GM19351 (cell line): ENCODE measurements around the gene FGF10.

Experiments
- ATAC-seq: cut with Tn5 transposase; IDR thresholded peaks from one replicate; pipeline ENCODE4 v1.9.1; 2021; ENCODE audit warnings: mild to moderate bottlenecking, moderate library complexity; ENCODE audit not compliant: unreplicated experiment

Gene FGF10

DNA sequence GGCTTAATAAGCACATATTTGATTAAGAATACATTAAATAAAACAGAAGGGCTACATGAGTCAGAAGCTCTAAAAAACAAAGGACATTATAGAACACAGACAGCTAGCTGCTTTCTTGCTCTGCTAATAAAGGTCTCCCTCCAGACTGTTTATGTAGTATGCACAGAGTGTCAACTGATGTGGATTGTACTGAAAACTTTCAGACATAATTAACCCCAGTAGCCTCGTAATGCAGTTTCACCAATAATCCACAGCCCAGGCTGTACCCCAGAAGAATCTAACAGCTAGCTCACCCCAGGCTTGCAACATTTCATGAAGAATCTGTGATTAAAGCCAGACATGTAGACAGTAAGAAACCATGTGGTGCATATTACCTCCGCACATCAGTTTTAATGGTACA is 30.8 kb downstream of the FGF10 start:
- no peak for ATAC-seq

DNA sequence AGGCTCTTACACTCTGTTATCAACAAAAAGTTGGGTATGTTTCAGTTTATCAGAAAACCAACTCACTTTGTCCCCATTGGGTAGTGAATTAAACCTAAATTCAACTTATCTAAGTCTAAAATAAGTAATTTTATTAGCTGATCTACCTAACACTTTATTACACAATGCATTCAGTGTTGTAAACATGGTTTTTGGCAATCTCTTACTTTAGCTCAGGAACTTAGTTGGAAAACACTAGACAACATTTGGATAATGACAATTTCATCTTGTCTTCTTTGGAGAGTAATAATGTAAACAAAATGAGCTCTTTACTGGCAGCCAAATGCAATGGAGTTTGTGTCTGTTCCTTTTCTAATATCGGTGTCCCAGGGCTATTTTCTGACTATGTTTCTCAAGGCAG is 33.0 kb downstream of the FGF10 start:
- no peak for ATAC-seq

DNA sequence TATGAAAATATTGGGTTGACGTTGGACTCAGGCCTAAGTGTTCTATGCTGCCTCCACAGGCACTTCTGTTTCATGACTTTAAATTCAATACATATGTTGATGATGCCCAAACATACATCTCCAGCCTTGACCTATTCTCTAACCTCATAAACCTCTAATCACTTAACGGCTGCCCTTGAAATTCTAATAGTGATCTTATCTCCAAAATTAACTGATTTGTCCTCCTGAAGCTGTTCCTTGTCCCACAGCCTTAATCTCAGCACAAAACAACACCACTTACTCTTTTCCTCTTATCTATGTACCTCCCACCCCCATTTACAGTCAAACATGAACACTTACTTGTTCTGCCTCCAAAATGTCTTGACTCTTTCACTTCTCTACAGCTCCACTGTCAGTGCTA is 43.3 kb downstream of the FGF10 start:
- ATAC-seq, result no peak

DNA sequence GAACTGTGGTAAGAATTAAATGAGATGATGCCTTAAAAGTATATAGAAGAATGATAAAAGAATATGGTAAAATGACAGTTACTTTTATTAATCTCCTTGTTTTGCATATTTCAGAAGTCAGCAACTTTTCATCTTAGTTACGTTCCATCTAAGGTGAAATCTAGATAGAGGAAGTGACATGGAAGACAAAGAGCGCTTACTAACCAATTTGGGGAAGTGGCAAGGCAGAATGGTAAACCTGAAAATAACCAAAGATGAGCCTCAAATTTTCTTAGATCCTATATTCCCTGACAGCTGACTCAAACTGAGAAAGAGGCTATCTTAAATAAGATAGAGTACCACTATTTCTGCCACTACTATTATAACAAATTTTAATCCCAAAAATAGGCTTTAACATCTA is 52.5 kb downstream of the FGF10 start:
- no peak for ATAC-seq

DNA sequence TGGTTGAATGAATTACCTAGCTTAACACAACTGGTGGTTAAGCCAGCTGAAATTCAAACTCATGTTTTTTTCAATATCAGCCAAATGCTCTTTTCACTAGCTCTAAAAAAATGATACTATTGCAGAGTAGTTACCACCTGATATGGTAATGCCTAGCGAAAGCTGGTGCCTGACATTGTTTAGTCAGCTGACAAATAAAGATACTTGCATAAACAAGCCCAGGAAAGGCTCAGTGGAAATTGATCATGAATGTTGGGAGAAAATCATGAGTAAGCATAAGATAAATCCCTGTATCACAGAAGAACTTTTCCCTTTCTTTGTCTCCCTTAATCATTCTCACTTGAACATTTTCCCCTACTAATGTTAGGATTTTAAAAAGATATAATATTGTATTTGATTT is 54.6 kb downstream of the FGF10 start:
- no peak for ATAC-seq

DNA sequence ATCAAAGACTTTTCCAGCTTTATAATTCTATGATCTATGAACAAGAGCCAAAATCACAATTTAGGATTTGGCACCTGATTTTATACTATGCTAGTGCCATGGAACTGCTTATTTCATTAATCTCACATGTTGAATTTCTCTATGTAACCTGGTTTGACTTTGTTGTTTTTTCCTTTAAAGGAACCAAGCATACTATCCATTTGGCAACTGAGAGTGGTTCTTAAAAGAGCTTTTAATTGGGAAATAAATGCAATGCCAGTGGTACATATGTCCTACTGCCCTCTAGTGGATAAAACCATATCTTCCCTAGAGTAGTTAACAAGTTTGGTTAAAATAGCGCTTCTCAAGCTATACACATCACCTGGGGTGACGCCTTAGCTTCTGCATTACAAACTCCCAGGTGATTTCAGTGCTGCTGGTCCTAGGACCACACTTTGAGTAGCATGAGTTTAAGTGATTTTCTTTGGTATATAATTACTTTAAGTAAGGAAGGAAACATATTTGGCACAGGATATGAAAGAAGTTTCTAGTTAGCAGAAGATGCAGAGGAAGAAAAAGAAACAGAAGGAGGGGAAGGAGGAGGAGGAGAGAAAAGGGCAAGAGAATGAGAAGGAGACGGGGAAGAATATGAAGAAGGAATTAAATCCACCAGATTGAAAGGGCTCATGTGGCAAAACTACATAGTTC is 56.8 kb downstream of the FGF10 start:
- peak; percentile 86 for ATAC-seq

DNA sequence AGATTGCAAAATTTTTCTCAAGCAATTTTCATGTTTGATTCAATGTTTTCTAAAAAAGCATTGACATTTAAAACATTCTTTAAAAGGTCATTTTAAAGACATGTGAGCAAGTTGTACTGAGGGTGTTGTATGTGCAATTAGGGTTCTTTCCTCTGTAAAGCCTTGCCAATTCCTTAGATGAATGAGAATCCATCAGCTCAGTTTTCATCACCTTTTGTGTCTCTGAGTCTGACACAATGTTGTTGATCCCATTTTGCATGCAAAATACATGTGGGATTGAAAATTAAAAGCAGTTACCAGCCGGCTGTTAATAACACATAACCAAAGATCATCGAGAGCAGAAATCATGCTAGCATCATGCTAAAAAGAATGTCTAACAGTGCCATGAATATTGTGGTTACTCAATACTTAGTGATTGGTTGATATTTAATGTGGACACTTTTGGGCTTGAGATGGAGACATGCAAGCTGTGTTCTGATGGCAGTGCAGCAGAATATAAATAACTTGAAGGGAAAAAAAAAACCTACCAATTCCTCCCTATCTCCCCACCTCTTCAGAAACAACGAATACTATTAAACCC is 57.7 kb downstream of the FGF10 start:
- ATAC-seq, result no peak

DNA sequence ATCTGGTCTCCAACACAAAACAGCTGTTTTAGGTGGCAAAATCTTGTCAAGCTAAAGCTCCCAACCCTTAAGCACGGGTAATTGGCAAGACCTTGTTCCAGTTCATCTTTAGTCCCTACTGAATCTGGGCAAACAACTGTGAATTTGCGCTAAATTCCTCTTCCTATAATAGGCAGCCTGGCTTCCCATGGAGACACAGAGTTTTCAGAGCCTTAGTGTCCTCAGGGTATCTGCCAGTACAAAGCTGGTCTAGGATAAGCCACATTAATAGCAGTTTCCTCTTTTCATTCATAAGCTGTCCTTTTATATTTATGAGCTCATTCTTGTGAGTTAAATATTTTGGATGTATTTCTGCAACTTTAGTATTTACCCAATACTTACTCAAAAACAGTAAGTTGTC is 59.5 kb downstream of the FGF10 start:
- no peak for ATAC-seq

DNA sequence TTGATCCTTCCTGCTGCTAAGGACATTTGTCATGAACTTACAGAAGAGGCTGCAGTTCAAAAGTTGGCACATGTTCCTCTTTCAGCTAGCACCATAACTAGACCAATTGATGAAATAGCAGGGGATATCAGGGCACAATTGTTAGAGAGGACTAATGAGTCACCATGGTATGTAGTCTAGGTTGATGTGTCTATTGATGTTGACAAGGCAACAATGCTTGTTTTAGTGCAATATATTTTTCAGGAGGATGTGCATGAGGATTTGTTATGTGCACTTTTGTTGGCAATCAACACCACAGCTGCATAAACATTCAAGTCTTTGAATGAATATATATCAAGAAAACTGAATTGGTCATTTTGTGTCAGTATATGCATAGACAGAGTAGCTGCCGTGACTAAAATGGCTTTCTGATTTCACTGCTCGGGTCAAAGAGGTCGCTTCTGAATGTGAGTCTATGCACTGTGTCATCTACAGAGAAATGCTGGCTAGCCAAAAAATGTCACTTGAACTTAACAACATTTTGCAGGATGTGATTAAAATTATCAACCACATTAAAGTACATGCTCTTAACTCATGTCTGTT is 68.0 kb downstream of the FGF10 start:
- ATAC-seq, result no peak

DNA sequence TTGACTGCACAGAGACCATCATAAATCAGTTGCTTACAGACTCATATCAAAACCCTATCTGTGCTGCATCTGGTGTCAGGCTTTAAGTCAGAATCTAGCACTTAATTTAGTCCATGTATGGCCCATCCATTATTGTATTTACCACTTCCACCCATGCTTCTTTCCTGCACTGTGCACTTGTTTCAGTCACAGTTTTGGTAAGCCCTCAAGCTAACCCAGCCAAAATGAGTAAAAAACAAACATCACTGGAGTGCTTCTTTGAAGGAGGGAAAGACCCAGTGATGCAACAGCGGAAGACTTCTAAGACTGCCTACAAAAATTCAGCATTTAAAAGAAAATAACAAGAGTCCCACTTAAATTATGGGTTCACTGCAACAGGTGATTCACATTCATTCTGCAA is 69.0 kb downstream of the FGF10 start:
- ATAC-seq, result no peak

DNA sequence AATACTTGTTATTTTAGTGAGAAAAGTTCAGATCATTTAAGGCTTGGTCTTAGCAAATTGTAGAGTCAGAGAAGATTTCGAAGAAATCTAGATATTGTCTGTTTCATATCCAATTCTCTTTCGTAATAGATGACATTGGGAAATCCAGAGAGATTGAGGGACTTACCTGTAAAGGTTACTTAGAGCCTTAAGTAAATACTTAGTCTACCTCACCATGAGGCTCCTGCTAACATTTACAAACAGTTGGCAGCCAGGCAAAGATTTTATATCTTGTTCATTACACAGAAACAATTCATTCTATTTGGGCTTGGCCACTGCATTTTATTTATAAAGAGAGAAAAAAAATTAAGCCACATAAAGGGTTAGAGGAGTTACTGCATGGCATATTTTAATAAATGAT is 70.3 kb downstream of the FGF10 start:
- no peak for ATAC-seq

DNA sequence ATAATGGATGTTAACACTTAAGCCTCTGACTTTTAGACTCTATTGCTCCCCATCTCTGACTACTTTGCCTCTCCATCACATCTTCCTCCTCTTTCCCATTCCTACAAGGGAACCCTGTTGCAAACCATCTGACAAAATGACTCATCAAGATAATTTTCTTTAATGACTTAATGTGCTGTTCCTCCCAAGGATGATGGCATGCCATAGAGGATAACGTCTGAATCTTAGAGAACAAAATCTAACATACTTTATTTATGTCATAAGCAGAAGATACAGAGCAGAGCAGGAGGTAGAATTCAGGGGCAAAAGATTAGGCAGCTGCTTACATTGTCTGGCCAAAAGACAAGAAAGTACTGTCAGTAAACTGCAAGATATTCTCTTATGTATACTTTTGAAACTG is 76.8 kb downstream of the FGF10 start:
- no peak for ATAC-seq

DNA sequence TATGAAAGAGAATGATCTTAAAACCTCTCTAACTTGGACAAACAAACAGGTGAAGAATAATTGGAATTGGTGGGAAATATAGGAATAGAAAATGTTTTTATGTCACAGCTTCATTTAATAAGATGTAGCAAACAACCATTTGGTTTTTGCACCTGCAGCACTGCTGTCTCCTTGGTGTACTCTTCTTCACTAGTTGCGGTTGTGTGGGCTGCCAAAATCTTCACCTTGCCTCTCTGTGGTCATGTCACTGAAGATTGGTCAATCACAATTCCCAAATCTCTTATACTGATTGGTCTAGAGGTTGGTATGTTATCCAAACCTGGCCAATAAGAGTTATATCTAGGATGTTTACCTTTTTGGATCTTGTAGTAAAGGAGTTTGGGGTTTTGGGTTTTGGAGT is 88.7 kb downstream of the FGF10 start:
- no peak for ATAC-seq

DNA sequence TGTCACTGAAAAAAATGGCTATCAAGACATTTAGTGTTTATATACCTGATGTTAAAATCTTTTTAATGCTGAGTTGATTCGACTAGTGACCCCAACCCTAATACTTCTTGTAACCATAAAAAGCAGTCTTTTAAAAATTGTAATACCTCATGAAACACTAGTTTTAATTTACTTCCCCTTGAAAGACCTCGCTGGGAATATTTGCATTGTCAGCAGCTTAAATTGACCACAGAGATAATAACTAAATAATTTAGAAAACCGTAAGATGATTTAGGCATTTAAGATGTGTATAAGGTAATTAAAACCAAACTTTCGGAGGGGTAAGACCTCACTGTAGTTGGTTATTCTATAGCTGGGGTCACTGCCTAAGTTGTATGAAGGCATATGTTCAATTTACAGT is 89.8 kb downstream of the FGF10 start:
- ATAC-seq, result no peak

DNA sequence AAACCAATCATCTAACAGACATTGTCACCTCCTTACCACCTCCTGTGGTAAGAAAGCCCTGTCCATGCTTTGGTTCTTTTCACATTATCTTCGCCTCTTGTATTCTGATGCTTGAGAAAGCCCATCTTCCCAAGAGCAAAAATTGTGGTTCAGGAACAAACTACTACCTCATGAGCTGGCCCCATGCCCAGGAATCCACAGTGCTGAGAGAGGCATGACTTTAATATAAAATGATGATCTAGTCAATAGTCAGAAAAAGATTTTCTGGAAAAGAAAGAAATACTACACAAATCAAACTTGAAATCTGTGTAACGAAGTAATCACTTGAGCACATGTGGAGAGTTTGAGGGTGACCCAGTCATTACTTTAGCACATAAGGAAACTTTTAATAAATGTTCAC is 94.7 kb downstream of the FGF10 start:
- ATAC-seq, result no peak

DNA sequence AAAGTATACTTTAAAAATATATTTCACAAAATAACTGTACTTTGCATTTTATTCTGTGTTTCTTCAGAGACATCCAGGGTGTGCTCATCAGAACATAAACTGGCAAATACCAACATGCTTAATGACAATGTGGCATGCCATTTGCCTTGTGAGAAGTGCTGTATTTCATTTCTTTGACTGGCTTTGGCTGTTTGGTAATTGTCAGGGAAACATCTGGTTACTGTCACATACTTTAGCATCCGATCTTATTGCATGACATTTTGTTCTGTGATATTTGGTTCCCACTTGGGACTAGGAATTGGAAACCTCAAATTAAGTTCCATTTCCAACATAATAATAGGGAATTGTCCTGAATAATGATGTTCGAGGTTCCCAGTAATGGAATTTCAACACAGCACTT is 96.5 kb downstream of the FGF10 start:
- no peak for ATAC-seq

DNA sequence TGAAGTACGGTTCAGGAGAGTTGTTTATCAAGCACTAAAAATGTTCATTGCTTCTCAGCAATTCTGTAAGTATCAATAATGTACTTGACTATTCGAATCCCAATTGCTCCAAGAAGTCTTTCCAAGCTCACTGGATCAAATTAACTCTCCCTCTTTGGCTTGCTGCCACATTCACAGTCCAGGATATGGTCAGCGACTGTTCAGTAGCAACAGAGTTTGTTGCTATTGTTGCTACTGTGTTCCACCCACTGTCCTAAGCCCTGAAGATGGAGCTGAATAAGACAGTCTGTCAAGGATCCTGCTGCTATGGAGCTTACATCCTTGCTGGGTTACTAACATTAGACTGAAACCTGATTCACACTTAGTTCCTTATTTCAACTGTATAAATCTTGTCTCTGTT is 110.8 kb downstream of the FGF10 start:
- no peak for ATAC-seq

DNA sequence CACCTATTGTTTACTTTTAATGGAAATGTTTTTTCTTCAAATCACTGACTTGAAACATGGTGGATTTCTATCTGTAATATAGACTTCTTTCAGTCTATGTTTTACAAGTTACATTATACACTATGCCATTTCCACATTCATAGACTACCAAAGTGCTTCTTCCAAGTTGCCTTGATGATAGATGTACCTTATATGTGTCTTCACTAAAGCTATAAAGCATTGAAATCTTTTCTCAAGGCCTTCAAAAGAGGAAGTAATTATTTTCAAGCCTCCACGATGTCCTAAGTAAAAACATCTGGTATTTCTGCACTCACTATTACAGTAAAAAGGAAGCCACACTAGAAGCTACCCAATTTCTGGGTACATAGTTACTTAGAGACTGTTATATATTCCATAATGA is 113.3 kb downstream of the FGF10 start:
- ATAC-seq, result no peak

DNA sequence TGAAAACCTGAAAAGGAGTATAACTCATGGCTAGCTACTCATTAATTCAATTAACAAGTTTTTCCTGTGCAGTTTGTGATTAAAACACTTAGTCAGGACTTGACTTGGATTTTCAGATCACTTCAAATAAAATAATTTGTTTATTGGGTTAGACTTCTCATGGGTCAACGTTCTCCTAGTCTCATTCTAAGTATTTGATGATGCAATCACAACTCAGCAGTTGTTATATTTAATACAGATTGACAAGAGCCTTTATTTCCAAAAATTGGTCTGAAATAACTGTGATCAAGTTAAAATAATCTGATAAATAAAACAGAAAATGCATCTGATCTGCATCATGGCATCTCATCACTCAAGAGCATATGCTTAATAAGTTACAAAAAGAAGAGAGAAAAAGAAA is 113.9 kb downstream of the FGF10 start:
- no peak for ATAC-seq

DNA sequence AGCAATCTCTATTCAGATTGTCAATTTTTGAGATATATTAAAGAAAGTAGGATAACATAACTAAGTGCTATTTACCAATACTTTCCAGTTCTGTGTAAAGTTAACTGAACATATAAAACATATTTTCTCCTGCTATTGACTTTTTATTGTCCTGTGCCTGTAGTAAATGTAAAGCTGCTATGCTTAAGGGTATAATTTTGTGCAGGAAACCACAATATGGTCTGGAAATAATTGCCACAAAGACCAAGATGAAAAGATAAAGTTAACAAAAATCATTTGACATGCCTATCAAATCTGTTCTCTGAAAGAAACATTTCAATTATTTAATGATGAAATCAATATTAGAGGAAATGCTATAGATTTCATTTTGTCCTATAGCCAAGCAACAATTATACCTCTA is 121.3 kb downstream of the FGF10 start:
- ATAC-seq, result no peak

DNA sequence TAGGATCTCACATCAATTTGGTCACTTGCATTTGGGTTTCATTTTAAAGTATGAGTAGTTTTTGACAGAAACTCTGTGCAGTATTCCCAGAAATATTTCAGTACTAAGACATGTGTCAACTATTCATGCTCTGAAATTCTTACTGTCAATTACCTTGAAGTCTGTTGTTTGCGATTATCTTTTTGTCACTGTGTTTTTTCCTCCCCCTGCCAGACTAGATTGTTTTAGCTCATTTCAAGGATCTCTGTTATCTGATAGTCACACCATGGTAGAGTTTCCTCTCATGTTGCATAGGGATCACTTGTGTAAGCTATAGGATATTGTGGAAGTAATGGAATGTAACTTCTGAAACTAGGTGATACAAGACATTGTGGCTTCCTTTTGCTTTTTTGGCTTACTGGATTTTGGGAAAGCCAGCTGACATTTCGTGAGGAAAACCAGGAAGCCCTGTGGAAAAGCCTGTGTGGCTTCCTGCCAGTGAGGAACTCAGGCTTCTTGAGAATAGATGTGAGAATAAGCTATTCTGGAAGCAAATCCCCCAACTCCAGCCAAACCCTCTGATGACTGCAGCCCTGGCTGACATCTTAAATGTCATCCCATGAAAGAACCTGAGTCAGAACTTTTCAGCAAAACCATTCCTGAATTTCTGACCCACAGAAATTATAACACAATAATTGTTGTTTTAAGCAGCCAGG is 122.2 kb downstream of the FGF10 start:
- no peak for ATAC-seq

DNA sequence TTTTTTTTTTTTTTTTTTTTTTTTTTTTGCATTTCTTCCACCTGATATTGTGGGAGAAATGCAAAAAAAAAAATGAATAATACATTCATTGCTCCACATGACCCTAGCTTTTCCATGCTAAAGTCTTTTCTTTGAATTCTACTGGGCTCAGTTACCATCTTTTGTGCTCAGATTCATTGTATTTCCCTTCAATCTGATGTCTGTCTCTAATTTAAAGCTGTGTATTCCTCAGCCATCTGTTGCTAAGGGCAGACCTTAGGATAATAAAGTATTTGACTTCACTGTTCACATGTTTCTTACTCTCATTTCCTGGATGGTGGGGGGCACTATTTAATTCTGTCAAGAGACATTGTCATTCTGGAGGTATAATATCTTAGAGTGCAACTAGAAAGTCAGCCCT is 123.5 kb downstream of the FGF10 start:
- ATAC-seq, result no peak
